NT2/D1 (cell line): ENCODE measurements around the gene ASS1.

ENCODE experiments used
- SUZ12 ChIP-seq: IDR thresholded peaks from 2 replicates; pipeline ENCODE4 v1.6.1; 2011; ENCODE audit not compliant: insufficient read length, insufficient read depth; ENCODE audit errors: extremely low read depth
- YY1 ChIP-seq: IDR thresholded peaks from 2 replicates; pipeline ENCODE4 v1.6.1; 2011; ENCODE audit not compliant: insufficient read length, insufficient read depth

GRCh38 chr9:130399768-130400167 lies 45.0 kb upstream of the ASS1 start:
- TF ChIP-seq YY1 (no peak), SUZ12 (no peak)
